Measurements from ENCODE around the gene PIM2. TPM values are rescaled to one million over a fixed set of nuclear protein-coding genes. Genes with fewer than 3 reads are reported as not detected.
A peak's percentile ranks its signal among the peaks of the same experiment; 100 is the strongest.

Gene PIM2
- total and polyA plus RNA-seq, 9 of the 15 experiments (the other 6 are each of a cell fraction or from before 2014, with no cell fraction given), result 67.6 to 191 (median 108) TPM

GRCh38 chrX:48937054-48937907 is 18.5 kb upstream of the PIM2 start (continued):
- TF ChIP-seq ZNF124 (CRISPR knock-in tag; IDR thresholded peaks at IDR 0.05) (no peak), ZNF3 (CRISPR knock-in tag; IDR thresholded peaks at IDR 0.05) (no peak), E2F5 (CRISPR knock-in tag; IDR thresholded peaks at IDR 0.05) (no peak), ZNF584 (CRISPR knock-in tag; IDR thresholded peaks at IDR 0.05; ENCODE audit: low read depth) (peak; percentile 84; the same call in 1 of the 2 replicates), CHD2 (IDR thresholded peaks at IDR 0.05; ENCODE audit: low read depth, low read length) (no peak), POLR2AphosphoS2 (IDR thresholded peaks at IDR 0.05; ENCODE audit: low read length) (no peak), ZNF76 (CRISPR knock-in tag; IDR thresholded peaks at IDR 0.05; ENCODE audit: borderline replicate concordance) (no peak), ZNF140 (CRISPR knock-in tag; IDR thresholded peaks at IDR 0.05) (no peak), ZNF449 (CRISPR knock-in tag; IDR thresholded peaks at IDR 0.05) (no peak; the same call in 1 of the 2 replicates), HMBOX1 (IDR thresholded peaks at IDR 0.05) (peak; percentile 33; the same call in 1 of the 2 replicates), ZNF707 (CRISPR knock-in tag; conservative IDR thresholded peaks at IDR 0.05) (no peak), CEBPG (CRISPR knock-in tag; IDR thresholded peaks at IDR 0.05) (peak; percentile 54; the same call in 1 of the 2 replicates), CEBPG (tag; conservative IDR thresholded peaks at IDR 0.05 in 1 of 2, IDR thresholded peaks at IDR 0.05 in 1 of 2) (no peak), ETS1 (conservative IDR thresholded peaks at IDR 0.05; ENCODE audit: control insufficient read depth, low read depth, low read length) (peak; percentile 68; the same call in 1 of the 2 replicates), ZNF253 (CRISPR knock-in tag; conservative IDR thresholded peaks at IDR 0.05) (no peak), ZZZ3 (IDR thresholded peaks at IDR 0.05) (no peak), WHSC1 (IDR thresholded peaks at IDR 0.05; ENCODE audit: low read length) (no peak), TBL1XR1 (IDR thresholded peaks at IDR 0.05; ENCODE audit: low read length in 2 of 2) (peak; percentile 40 to 73; a peak in 2 of 4 replicates), FOXA3 (CRISPR knock-in tag; conservative IDR thresholded peaks at IDR 0.05 in 1 of 2, IDR thresholded peaks at IDR 0.05 in 1 of 2) (peak; percentile 99 to 100), KLF16 (IDR thresholded peaks at IDR 0.05) (peak; percentile 72; the same call in 1 of the 2 replicates), BRD9 (IDR thresholded peaks at IDR 0.05; ENCODE audit: low read depth, partially characterized antibody) (peak; percentile 73), KLF10 (CRISPR knock-in tag; IDR thresholded peaks at IDR 0.05) (no peak), CREBBP (IDR thresholded peaks at IDR 0.05; ENCODE audit: low read depth, low read length) (no peak), SMARCC2 (IDR thresholded peaks at IDR 0.05; ENCODE audit: low read depth) (no peak), NEUROD1 (IDR thresholded peaks at IDR 0.05; ENCODE audit: borderline replicate concordance, low read depth, low read length, partially characterized antibody) (no peak)

Data from K562 (cell line).